Esophagus muscularis mucosa (tissue), 4 donors: ENCODE results near the gene SRD5A1. TPM values are rescaled to one million over a fixed set of nuclear protein-coding genes. Genes with fewer than 3 reads are reported as not detected.

Experiments used
- DNase-seq: peaks from one replicate; pipeline ENCODE4 v3.0.0-alpha.2; 2017; ENCODE audit errors: extremely low spot score
- H3K27ac ChIP-seq, 4 donors: fragments of 200-600 bp; sonication (generic); replicated peaks in 1 of 4; 1 replicate in 3 of 4; 2 replicates in 1 of 4; pipeline ENCODE4 v1.5.1; 2016 to 2019; ENCODE audit warnings: mild to moderate bottlenecking in 1 of 4
- H3K27me3 ChIP-seq, 4 donors: fragments of 200-600 bp; sonication (generic); one replicate each; pipeline versions ENCODE4 v1.5.1 to v1.6.0; 2016 to 2019
- H3K36me3 ChIP-seq, 4 donors: fragments of 200-600 bp; sonication (generic); one replicate each; pipeline ENCODE4 v1.5.1; 2016 to 2019
- H3K4me1 ChIP-seq, 4 donors: fragments of 200-600 bp; sonication (generic); one replicate each; pipeline ENCODE4 v1.5.1; 2016 to 2019
- H3K4me3 ChIP-seq, 4 donors: fragments of 200-600 bp; sonication (generic); 1 replicate in 2 of 4; 2 replicates in 2 of 4; pipeline ENCODE4 v1.5.1; 2016 to 2019; ENCODE audit warnings: mild to moderate bottlenecking in 4 of 4, moderate library complexity in 1 of 4
- H3K9me3 ChIP-seq, 4 donors: fragments of 200-600 bp; sonication (generic); 1 replicate in 3 of 4; 2 replicates in 1 of 4; pipeline ENCODE4 v1.5.1; 2016 to 2019
- EP300 ChIP-seq: sonication (generic); formaldehyde crosslinking; IDR thresholded peaks from one replicate; pipeline ENCODE4 v1.6.1; 2017; ENCODE audit warnings: antibody characterized with exemption
- POLR2A ChIP-seq: fragments of 450-650 bp; IDR thresholded peaks from one replicate; pipeline ENCODE4 v1.6.1; 2017; ENCODE audit warnings: antibody characterized with exemption, moderate library complexity, mild to moderate bottlenecking, low read depth
- POLR2AphosphoS5 ChIP-seq, 2 donors: sonication (generic); formaldehyde crosslinking; IDR thresholded peaks; one replicate each; pipeline ENCODE4 v1.6.1; 2017; ENCODE audit warnings: antibody characterized with exemption in 2 of 2
- WGBS: methylation state at CpG from one replicate; pipeline ENCODE4 v1.1.5; 2018; 5-methylcytosine and 5-hydroxymethylcytosine counted together
- intact Hi-C: fragments of 100-400 bp; cut with DNase I; formaldehyde crosslinking; loops from one replicate; pipeline ENCODE4 v1.15.1; 2023
- total RNA-seq, 4 donors: library from RNA; depleted of rRNA; stranded (reverse); fragments of >200 nt; gene quantifications; one replicate each; pipeline versions ENCODE4 v1.1.0 to v1.2.1, GENCODE V29; 2016
- TF ChIP-seq, protein P1 (sequence below), 3 experiments: fragments of 200-600 bp in 2 of 3; fragments of 450-650 bp in 1 of 3; sonication (generic) in 2 of 3; IDR thresholded peaks; one replicate each; pipeline ENCODE4 v1.5.1; 2017 to 2019; ENCODE audit warnings: antibody characterized with exemption in 3 of 3, mild to moderate bottlenecking in 2 of 3, moderate library complexity in 1 of 3

Gene SRD5A1
- total RNA-seq, 4 donors from 2014 or later, result 2.2 to 10.3 (median 4.6) TPM

DNA sequence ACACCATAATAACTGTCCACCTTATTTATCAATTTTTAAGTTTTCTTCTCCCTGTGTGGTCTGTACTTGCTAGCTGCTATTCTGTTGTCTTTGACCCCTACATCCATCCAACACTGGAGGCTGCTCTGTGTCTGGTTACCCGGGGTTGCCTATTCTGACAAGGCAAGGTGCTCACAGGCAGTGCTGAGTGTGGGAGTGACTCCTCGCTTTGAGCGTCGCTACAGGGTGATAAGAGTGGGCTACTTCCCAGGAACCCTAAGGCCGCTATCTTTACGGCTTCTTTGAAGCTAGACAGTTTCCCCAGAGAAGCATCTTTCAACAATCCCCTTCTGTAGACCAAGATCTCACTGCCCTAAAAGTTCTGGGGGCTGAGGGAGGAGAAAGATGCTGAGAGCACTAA is 35.7 kb upstream of the SRD5A1 start:
- no peak for TF ChIP-seq POLR2AphosphoS5 (IDR thresholded peaks at IDR 0.05)
- no peak for TF ChIP-seq EP300
- TF ChIP-seq POLR2A, result no peak
- TF ChIP-seq, protein P1, sequence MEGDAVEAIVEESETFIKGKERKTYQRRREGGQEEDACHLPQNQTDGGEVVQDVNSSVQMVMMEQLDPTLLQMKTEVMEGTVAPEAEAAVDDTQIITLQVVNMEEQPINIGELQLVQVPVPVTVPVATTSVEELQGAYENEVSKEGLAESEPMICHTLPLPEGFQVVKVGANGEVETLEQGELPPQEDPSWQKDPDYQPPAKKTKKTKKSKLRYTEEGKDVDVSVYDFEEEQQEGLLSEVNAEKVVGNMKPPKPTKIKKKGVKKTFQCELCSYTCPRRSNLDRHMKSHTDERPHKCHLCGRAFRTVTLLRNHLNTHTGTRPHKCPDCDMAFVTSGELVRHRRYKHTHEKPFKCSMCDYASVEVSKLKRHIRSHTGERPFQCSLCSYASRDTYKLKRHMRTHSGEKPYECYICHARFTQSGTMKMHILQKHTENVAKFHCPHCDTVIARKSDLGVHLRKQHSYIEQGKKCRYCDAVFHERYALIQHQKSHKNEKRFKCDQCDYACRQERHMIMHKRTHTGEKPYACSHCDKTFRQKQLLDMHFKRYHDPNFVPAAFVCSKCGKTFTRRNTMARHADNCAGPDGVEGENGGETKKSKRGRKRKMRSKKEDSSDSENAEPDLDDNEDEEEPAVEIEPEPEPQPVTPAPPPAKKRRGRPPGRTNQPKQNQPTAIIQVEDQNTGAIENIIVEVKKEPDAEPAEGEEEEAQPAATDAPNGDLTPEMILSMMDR (IDR thresholded peaks at IDR 0.05), result no peak
- H3K27me3 ChIP-seq, result no peaks in the 10 kb centered on the region
- no peak overlapping the region for H3K4me3 ChIP-seq
- intact Hi-C loops, result no loop called here
- WGBS, result 90% methylated on average over 6 of the region's 6 CpGs
- H3K4me1 ChIP-seq, result peaks cover 5 to 16% (median 8%) of the 10 kb centered on the region in 4 donors
- no peak for DNase-seq
- peak overlapping the region; percentile 49 to 72 (median 70) for H3K27ac ChIP-seq
- H3K36me3 ChIP-seq, result peaks cover 47 to 65% (median 57%) of the 10 kb centered on the region in 4 donors
- H3K9me3 ChIP-seq, result no peaks in the 10 kb centered on the region

DNA sequence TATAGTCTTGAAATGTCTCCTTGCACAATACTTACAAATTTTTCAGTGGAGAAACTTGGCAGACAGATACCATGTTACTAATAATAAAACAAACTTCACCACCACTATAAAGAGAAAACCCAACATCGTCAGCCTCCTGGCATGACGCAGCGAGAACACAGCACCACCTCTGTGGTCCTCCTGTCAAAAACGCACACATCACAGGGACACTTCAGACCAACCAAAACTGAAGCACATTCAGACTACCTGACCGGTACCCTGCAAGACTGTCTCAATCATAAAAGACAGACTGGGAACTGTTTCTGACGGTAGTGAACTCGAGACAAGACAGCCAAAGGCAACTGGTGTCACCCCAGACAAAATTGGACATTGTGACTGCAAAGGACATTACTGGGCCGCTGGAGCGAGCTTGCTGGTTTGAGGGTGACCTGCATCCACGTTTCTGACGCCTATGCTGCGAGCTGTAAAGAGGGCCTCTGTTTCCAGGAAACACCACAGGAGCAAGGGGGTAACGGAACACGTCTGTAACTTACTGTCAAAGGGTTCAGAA is 34.8 kb upstream of the SRD5A1 start:
- no peaks in the 10 kb centered on the region for H3K9me3 ChIP-seq
- no peaks in the 10 kb centered on the region for H3K27me3 ChIP-seq
- DNase-seq, result no peak
- peak; percentile 22 to 52 for TF ChIP-seq POLR2AphosphoS5 (IDR thresholded peaks at IDR 0.05)
- no peak for TF ChIP-seq EP300
- peaks cover 56 to 74% (median 66%) of the 10 kb centered on the region in 4 donors for H3K36me3 ChIP-seq
- intact Hi-C loops, result no loop called here
- H3K4me3 ChIP-seq, result no peak overlapping the region
- peak overlapping the region; percentile 42 to 72 (median 66) for H3K27ac ChIP-seq
- 67% methylated on average over 14 of the region's 14 CpGs for whole genome bisulfite sequencing
- peaks cover 5 to 16% (median 8%) of the 10 kb centered on the region in 4 donors for H3K4me1 ChIP-seq

DNA sequence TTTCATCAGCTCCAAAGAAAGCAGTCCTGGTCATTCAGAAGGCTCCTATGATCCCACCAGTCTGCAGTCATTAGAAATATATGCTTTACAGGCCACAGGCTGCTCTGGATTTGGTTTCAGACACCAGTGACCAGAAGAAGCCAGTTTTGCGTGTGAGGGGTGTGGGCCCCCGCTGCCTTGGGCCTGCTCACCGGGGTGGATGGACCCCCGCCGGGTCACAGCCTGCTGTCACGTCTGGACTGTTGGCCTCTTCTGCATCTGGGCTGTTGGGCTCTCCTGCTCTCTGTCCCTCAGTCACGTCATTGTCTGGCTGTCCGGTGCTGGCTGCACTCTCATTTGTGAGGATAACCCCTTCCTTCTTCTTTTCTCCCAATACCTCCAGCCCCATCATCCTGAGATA is 33.5 kb upstream of the SRD5A1 start:
- H3K4me3 ChIP-seq, result no peak overlapping the region
- 81% methylated on average over 8 of the region's 8 CpGs for WGBS
- DNase-seq, result no peak
- peaks cover 69 to 87% (median 79%) of the 10 kb centered on the region in 4 donors for H3K36me3 ChIP-seq
- TF ChIP-seq POLR2AphosphoS5 (IDR thresholded peaks at IDR 0.05), result no peak
- no peak for TF ChIP-seq POLR2A
- TF ChIP-seq, protein P1 (IDR thresholded peaks at IDR 0.05), result no peak
- no peak for TF ChIP-seq EP300
- no peak overlapping the region for H3K27ac ChIP-seq
- peaks cover 5 to 16% (median 8%) of the 10 kb centered on the region in 4 donors for H3K4me1 ChIP-seq
- no peaks in the 10 kb centered on the region for H3K9me3 ChIP-seq
- intact Hi-C loops, result no loop called here
- H3K27me3 ChIP-seq, result no peaks in the 10 kb centered on the region

DNA sequence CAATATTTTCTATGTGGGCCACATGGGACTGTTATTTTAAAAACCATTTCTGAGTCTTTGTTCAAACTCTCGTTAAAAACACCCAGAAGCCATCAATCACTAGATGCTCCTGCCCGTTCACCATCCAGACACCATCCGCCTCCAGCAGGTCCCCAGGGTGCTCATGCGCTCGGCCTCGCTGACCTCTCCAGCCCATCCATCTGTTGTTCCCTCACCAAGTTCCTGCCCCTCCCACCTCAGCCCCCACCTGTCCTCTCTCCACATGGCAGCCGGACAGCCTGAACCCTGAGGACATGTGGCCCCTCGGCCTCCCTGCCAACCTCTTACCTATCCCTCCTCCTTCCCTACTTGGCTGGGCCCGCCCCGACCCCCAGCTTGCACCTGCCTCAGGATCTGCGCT is 32.0 kb upstream of the SRD5A1 start:
- Histone ChIP-seq H3K27ac (no peak overlapping the region), H3K36me3 (peaks cover 85 to 97% (median 92%) of the 10 kb centered on the region in 4 donors), H3K4me1 (peaks cover 5 to 16% (median 8%) of the 10 kb centered on the region in 4 donors), H3K9me3 (no peaks in the 10 kb centered on the region), H3K4me3 (no peak overlapping the region), H3K27me3 (no peaks in the 10 kb centered on the region)
- intact Hi-C loops, result no loop called here
- DNase-seq, result no peak
- WGBS, result 89% methylated on average over 11 of the region's 11 CpGs
- TF ChIP-seq EP300 (no peak), POLR2AphosphoS5 (IDR thresholded peaks at IDR 0.05) (no peak), POLR2A (no peak)
- TF ChIP-seq, protein P1 (IDR thresholded peaks at IDR 0.05), result no peak

DNA sequence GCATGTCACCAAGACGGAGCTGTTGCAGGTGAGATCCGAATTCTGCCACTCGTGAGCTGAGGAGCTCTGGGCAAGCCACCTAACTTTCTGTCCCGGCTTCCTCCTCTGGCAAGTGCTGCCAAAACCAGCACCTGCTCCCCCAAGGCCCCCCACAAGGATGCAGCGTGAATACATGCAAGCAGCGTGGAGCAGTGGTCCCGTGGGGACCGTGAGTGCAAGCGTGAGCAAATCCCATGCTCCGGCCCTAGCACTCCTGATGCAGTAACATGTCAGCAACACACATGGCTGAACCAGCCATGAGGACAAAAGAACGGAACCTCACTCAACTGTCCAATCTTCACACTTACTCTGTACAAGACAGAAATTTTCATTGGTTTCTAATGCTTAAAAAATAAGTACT is 31.4 kb upstream of the SRD5A1 start:
- Histone ChIP-seq H3K9me3 (no peaks in the 10 kb centered on the region), H3K27ac (no peak overlapping the region), H3K27me3 (no peaks in the 10 kb centered on the region), H3K4me1 (peaks cover 5 to 16% (median 8%) of the 10 kb centered on the region in 4 donors), H3K36me3 (peaks cover 85 to 97% (median 93%) of the 10 kb centered on the region in 4 donors), H3K4me3 (no peak overlapping the region)
- TF ChIP-seq POLR2A (no peak), EP300 (no peak), POLR2AphosphoS5 (IDR thresholded peaks at IDR 0.05) (no peak)
- TF ChIP-seq, protein P1 (IDR thresholded peaks at IDR 0.05), result no peak
- intact Hi-C loops, result no loop called here
- 92% methylated on average over 11 of the region's 11 CpGs for WGBS
- no peak for DNase-seq
